GM12874 (cell line): ENCODE measurements around the gene RFTN2.

Experiments used
- TF ChIP-seq, protein P1 (sequence below): IDR thresholded peaks from 2 replicates; pipeline ENCODE4 v1.5.1; 2011; ENCODE audit warnings: low read depth, mild to moderate bottlenecking, control low read depth, low read length, moderate library complexity; ENCODE audit not compliant: insufficient read depth

Gene RFTN2

DNA sequence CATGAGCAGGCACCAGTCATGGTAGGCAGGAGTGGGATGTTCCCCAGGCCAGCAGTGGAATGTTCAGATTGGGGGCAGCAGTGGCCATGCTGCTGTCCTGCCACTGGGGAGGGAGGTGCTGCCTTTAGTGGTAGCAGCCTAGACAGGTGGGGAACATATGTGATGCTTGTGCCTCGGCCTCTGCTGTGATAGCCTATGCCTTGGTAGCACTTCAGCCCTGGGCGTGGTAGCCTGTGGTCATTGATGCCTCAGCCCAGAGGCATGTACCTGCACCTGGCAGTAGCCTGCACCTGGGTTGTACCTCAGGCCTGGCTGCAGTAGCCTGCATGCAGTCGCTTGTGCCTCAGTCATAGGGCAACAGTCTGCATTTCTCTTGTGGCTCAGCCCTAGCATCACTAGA lies 7.1 kb downstream of the RFTN2 start:
- TF ChIP-seq, protein P1, sequence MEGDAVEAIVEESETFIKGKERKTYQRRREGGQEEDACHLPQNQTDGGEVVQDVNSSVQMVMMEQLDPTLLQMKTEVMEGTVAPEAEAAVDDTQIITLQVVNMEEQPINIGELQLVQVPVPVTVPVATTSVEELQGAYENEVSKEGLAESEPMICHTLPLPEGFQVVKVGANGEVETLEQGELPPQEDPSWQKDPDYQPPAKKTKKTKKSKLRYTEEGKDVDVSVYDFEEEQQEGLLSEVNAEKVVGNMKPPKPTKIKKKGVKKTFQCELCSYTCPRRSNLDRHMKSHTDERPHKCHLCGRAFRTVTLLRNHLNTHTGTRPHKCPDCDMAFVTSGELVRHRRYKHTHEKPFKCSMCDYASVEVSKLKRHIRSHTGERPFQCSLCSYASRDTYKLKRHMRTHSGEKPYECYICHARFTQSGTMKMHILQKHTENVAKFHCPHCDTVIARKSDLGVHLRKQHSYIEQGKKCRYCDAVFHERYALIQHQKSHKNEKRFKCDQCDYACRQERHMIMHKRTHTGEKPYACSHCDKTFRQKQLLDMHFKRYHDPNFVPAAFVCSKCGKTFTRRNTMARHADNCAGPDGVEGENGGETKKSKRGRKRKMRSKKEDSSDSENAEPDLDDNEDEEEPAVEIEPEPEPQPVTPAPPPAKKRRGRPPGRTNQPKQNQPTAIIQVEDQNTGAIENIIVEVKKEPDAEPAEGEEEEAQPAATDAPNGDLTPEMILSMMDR, result no peak

DNA sequence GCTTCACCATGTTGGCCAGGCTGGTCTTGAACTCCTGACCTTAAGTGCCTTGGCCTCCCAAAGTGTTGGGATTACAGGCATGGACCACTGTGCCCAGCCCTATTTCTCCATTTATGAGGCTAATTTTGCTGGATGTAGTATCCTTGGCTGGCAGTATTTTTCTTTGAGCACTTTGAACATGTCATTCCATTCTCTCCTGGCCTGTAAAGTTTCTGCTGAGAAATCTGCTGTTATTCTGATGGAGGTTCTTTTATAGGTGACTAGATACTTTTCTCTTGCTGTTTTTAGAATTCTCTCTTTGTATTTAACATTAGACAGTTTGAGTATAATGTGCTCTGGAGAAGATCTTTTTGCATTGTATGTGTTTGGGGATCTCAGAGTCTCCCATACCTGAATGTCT lies 9.1 kb downstream of the RFTN2 start:
- TF ChIP-seq, protein P1, result no peak

DNA sequence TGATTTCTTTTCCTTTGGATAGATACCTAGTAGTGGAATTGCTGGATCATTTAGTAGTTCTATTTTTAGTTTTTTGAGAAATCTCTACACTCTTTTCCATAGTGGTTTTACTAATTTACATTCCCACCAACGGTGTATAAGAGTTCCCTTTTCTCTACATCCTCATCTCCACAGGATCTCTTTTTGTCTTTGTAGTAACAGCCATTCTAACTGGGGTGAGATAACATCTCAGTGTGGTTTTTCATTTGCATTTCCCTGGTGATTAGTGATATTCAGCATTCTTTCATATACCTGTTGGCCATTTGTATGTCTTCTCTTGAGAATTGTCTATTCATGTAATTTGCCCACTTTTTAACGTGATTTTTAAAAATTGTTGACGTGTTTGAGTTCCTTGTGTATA lies 13.8 kb downstream of the RFTN2 start:
- TF ChIP-seq, protein P1, result no peak

DNA sequence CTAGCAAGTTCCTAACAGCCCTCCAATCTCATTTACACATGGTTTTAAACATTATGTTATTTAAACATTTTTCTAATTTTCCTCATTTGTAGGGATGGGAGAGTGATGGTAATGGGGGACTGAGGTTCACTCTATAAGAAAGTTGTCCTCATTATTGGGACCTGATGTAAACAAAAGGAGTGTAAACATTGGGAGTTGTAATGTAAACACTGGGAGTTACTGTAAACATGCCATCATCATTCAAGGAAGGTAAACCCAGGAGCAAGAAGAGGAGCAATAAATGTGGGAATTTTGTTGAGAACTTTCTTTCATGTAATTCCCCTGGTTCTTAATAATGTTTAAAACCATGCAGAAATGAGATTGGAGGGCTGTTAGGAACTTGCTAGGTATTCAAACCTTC lies 17.8 kb downstream of the RFTN2 start:
- TF ChIP-seq, protein P1, result no peak

DNA sequence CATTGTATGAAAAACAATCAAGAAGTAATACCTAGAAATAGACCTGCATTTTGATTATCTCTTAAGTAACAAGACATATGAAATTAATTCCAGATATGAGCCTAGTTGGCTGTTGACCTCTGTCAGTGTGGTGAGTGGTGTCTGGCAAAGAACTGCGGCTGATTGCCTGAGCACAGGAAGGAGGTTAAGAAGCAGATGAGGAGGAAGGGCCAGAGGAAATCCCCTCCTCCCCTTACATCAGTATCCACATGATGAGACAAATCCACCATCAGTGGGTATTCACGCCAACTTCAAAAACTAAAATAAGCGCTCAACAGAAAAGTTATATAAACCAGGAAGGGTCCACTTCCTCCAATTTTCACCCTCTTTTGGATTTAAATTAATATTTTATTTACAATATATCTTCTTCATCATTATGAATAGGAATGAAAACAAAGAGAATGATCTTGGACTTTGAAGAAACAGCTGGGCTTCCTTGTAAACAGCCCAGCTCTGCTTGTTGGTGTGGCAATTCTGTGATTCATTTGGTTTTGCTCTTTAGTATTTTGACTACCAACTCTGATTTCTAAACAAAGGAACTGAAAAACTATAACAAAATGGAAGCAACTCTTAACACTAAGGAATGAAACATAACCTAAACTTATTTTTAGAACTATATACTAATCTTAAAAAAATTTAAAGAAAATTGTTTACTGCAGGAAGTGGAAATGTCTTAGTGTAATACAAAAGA lies 27.3 kb downstream of the RFTN2 start:
- TF ChIP-seq, protein P1, result no peak

DNA sequence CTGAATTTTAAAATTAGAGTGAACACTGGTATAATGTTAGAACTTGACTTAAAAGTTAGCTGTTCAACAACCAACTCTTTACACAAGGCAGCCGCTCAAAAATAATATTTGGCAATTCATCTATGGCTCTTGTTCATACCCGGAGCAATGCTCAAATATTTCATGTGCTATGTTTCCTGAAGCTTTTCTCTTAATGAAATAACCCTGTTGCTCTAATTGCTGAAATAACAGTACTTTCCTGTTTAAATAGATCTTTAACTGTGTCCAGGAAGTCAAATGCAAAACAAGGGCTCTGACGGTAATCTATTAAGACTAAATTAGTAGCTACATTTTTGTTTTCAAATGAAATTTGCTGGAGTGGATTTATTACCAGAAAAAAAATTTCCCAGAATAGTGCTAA lies 33.7 kb downstream of the RFTN2 start:
- TF ChIP-seq, protein P1, result no peak

DNA sequence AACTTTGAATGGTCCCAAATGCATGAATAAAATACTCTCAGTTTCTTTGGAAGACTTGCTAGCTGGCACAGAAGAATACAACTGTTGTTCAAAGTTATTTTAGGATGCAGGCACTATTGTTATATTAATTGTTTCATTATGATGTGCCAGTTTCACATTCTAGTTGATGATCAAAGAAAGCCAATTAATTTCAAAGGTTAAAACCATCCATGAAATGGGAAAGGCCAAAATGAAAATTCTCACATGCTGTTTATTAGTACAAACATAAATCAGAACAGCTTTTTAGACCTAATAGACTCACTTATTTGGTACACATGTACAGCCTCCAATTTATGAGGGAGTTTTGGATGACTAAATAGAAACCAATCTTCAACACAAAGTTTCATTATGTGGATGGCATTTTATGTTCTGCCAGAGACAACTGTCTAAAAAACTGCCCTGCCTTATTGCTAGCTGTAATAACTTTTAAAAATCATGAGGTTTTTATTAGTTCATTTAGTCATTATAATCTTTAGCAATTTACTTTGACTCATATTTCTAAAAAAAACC lies 42.2 kb downstream of the RFTN2 start:
- TF ChIP-seq, protein P1, result no peak
